ENCODE measurements around the gene LEKR1. TPM values are rescaled to one million over a fixed set of nuclear protein-coding genes. Genes with fewer than 3 reads are reported as not detected.

LEKR1 gene
- total RNA-seq, 1 donor from 2014 or later = under 0.01 TPM

DNA sequence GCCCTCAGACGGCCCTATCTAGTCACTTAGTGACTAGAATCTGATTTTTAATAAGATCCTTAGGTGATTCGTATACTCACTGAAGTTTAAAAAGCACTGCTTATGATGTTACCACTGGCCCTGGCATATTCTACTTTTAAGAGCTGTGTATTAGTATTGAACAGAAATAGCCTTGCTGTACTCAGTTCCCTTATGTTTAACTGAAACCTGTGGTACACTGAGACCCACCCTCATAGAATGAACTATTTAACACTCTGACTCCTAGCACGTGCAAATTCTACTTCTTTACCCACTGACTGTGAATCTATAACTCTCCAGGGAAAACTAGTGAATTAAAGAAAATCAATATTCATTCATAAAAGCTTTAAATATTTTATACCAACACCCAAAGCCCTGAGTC is 224.9 kb downstream of the LEKR1 start:
- H3K4me3 ChIP-seq (ENCODE audit: low read depth, low read length) = no peak overlapping the region
- no peak for FAIRE-seq
- TF ChIP-seq, protein P1, sequence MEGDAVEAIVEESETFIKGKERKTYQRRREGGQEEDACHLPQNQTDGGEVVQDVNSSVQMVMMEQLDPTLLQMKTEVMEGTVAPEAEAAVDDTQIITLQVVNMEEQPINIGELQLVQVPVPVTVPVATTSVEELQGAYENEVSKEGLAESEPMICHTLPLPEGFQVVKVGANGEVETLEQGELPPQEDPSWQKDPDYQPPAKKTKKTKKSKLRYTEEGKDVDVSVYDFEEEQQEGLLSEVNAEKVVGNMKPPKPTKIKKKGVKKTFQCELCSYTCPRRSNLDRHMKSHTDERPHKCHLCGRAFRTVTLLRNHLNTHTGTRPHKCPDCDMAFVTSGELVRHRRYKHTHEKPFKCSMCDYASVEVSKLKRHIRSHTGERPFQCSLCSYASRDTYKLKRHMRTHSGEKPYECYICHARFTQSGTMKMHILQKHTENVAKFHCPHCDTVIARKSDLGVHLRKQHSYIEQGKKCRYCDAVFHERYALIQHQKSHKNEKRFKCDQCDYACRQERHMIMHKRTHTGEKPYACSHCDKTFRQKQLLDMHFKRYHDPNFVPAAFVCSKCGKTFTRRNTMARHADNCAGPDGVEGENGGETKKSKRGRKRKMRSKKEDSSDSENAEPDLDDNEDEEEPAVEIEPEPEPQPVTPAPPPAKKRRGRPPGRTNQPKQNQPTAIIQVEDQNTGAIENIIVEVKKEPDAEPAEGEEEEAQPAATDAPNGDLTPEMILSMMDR (IDR thresholded peaks at IDR 0.05; ENCODE audit: insufficient read depth, low read length, severe bottlenecking) = no peak
- H3K27me3 ChIP-seq (ENCODE audit: control insufficient read depth, insufficient read depth, low read length) = no peaks in the 10 kb centered on the region
- H3K36me3 ChIP-seq (ENCODE audit: control insufficient read depth, insufficient read depth, low read length) = no peaks in the 10 kb centered on the region
- no peak for DNase-seq (ENCODE audit: low read depth)

DNA sequence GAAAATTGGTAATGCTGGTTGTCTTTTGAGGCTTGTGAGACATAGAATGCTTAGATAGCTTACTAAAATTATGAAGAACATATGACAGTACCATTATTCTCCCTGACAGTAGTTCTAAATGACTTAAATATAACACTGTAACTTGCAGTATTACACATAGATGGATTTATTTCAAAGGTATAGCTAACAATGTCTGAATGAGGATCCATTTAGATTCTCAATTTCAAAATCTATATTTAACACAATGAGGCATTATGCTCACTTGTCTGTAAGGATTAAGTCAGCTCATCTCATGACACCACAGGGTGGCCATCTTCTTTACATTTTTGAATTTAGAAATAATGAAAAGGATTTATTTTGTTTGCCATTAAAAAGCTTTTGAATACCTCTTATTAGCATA is 225.4 kb downstream of the LEKR1 start:
- no peak for DNase-seq (ENCODE audit: low read depth)
- Histone ChIP-seq H3K36me3 (ENCODE audit: control insufficient read depth, insufficient read depth, low read length) (no peaks in the 10 kb centered on the region), H3K27me3 (ENCODE audit: control insufficient read depth, insufficient read depth, low read length) (no peaks in the 10 kb centered on the region), H3K4me3 (ENCODE audit: low read depth, low read length) (no peak overlapping the region)
- FAIRE-seq = no peak
- TF ChIP-seq, protein P1 (IDR thresholded peaks at IDR 0.05; ENCODE audit: insufficient read depth, low read length, severe bottlenecking) = no peak

DNA sequence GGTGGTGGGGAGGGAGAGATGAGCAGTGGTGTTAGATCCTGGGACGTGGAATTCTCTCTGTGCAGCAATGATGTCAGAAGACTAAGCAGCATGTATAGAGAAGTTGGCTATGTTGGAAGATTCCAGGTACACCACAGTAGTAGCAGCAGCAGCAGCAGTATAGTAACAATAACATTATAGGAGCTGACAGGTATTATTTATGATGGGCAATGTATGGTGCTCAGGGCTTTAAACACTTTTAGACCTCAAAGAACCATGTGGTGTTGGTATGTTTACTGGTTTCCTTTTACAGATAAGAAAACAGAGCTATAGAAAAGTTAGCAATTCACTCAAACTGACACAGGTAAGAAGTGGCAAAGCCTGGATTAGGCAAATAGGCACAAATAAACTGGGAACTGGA is 229.9 kb downstream of the LEKR1 start:
- H3K27me3 ChIP-seq (ENCODE audit: control insufficient read depth, insufficient read depth, low read length) = no peaks in the 10 kb centered on the region
- FAIRE-seq = no peak
- H3K36me3 ChIP-seq (ENCODE audit: control insufficient read depth, insufficient read depth, low read length) = no peaks in the 10 kb centered on the region
- TF ChIP-seq, protein P1 (IDR thresholded peaks at IDR 0.05; ENCODE audit: insufficient read depth, low read length, severe bottlenecking) = no peak
- DNase-seq (ENCODE audit: low read depth) = no peak
- H3K4me3 ChIP-seq (ENCODE audit: low read depth, low read length) = no peak overlapping the region

DNA sequence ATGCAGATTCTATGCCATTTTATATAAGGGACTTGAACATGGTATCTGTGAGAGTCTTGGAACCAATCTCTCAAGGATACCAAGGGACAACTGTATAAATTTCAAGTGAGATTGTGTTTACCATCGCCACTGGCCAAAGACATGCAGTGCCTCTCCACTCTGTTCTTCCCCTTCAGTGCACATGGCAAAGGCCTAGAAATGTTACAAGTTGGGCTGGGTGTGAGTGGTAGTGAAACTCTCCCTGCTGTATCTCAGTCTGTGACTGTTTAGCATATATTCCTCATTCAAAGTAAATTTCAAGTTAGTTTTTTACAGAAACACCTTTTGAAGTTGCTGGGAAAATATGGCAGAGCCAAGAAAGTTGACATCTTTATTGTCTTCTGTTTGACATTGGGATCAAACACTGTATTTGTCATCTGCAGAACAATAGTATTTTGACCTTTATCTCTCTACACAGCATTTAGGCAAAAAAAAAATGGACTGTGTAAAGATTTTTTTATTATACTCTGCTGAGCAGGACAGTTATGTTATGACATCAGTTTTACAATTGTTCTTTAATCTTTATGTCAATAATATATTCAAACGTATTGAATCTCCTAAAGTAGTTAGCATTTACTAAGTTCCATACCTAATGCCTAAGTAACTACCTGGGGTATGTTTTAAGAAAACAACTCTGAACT is 232.4 kb downstream of the LEKR1 start:
- Histone ChIP-seq H3K36me3 (ENCODE audit: control insufficient read depth, insufficient read depth, low read length) (no peaks in the 10 kb centered on the region), H3K4me3 (ENCODE audit: low read depth, low read length) (no peak overlapping the region), H3K27me3 (ENCODE audit: control insufficient read depth, insufficient read depth, low read length) (no peaks in the 10 kb centered on the region)
- no peak for DNase-seq (ENCODE audit: low read depth)
- TF ChIP-seq, protein P1 (IDR thresholded peaks at IDR 0.05; ENCODE audit: insufficient read depth, low read length, severe bottlenecking) = no peak
- no peak for FAIRE-seq

DNA sequence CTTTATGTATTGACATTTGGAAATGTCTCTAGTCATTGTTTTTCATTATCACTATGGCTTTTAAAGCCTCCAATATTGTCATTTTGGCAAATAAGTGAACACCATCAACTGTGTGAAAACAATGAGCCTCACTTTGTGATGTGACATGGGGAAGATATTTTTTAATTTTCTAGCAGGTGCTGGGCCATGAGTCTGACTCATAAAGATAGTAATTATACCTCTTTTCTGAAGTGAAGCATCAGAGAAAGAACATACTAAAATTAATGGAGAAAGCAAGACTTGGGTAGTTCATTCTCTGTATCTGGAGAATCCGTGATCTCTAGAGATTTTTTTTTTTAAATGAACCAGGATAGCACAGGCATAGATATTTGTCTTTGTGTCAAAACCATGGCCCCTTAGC is 233.0 kb downstream of the LEKR1 start:
- H3K27me3 ChIP-seq (ENCODE audit: control insufficient read depth, insufficient read depth, low read length) = no peaks in the 10 kb centered on the region
- H3K4me3 ChIP-seq (ENCODE audit: low read depth, low read length) = no peak overlapping the region
- TF ChIP-seq, protein P1 (IDR thresholded peaks at IDR 0.05; ENCODE audit: insufficient read depth, low read length, severe bottlenecking) = no peak
- FAIRE-seq (no peak), DNase-seq (ENCODE audit: low read depth) (no peak)
- no peaks in the 10 kb centered on the region for H3K36me3 ChIP-seq (ENCODE audit: control insufficient read depth, insufficient read depth, low read length)

DNA sequence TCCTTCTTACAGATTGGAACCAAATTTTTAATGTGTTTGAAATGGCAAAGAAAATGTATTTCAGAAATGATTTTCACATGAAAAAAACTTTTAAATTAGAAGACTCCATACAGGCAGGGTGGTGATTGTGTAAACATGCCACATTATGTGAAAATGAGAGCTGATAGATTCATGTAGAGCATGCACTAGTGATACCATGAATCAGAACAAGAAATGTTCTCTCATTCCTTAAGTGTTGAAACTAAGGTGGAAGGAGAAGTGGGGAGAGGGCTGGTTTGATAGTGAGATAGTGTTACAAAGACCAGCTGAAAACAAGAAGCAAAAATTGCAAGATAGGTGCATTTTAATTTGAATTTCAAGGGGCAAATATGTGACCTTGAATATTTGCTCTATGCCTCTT is 233.5 kb downstream of the LEKR1 start:
- FAIRE-seq (no peak), DNase-seq (ENCODE audit: low read depth) (no peak)
- TF ChIP-seq, protein P1 (IDR thresholded peaks at IDR 0.05; ENCODE audit: insufficient read depth, low read length, severe bottlenecking) = no peak
- no peak overlapping the region for H3K4me3 ChIP-seq (ENCODE audit: low read depth, low read length)
- H3K36me3 ChIP-seq (ENCODE audit: control insufficient read depth, insufficient read depth, low read length) = no peaks in the 10 kb centered on the region
- no peaks in the 10 kb centered on the region for H3K27me3 ChIP-seq (ENCODE audit: control insufficient read depth, insufficient read depth, low read length)
